Neural cell (in vitro differentiated cells): Measurements from ENCODE around the gene ABO. TPM values are rescaled to one million over a fixed set of nuclear protein-coding genes. Genes with fewer than 3 reads are reported as not detected.
"Not testable (repeated sequence)": the region's sequence is repeated elsewhere in the genome, so short reads cannot be mapped to it uniquely, and the experiment has no call there.

ENCODE experiments used
- H2AFZ ChIP-seq: fragments of 200-600, 300-800 bp; sonication (generic), shearing (Covaris generic); 2 replicates; pipeline ENCODE4 v1.6.0; 2014; ENCODE audit warnings: low read depth, mild to moderate bottlenecking, antibody characterized with exemption, low read length, moderate library complexity
- H3F3A ChIP-seq: fragments of 200-600 bp; shearing (Covaris generic); 2 replicates; pipeline ENCODE4 v1.6.1; 2016; ENCODE audit warnings: mild to moderate bottlenecking, moderate library complexity, mixed read lengths, antibody characterized with exemption, low read length; ENCODE audit not compliant: insufficient read depth, poor library complexity, severe bottlenecking
- H3K27ac ChIP-seq: fragments of 200-600, 300-800 bp; sonication (generic), shearing (Covaris generic); 2 replicates; pipeline ENCODE4 v1.5.1; 2014; ENCODE audit warnings: mild to moderate bottlenecking, low read length, moderate library complexity
- H3K27me3 ChIP-seq: fragments of 300-800, 200-600 bp; sonication (generic), shearing (Covaris generic); 2 replicates; pipeline ENCODE4 v1.6.0; 2014; ENCODE audit warnings: mild to moderate bottlenecking, low read depth, low read length, moderate library complexity; ENCODE audit not compliant: insufficient read depth
- H3K36me3 ChIP-seq: fragments of 300-800, 200-600 bp; sonication (generic), shearing (Covaris generic); 2 replicates; pipeline ENCODE4 v1.5.1; 2014; ENCODE audit warnings: mild to moderate bottlenecking, antibody characterized with exemption, low read length, moderate library complexity; ENCODE audit not compliant: insufficient read depth
- H3K4me2 ChIP-seq: fragments of 300-800, 200-600 bp; sonication (generic), shearing (Covaris generic); 2 replicates; pipeline ENCODE4 v1.6.0; 2014; ENCODE audit warnings: mild to moderate bottlenecking, low read length
- H3K4me3 ChIP-seq: fragments of 300-800, 200-600 bp; sonication (generic), shearing (Covaris generic); 2 replicates; pipeline ENCODE4 v1.5.1; 2014; ENCODE audit warnings: mild to moderate bottlenecking, low read length, moderate library complexity
- H3K79me2 ChIP-seq: fragments of 200-600 bp; shearing (Covaris generic); replicated peaks from 2 replicates; pipeline ENCODE4 v1.6.0; 2014; ENCODE audit warnings: mild to moderate bottlenecking, low read length, moderate library complexity; ENCODE audit not compliant: insufficient read depth
- H3K9ac ChIP-seq: fragments of 300-800, 200-600 bp; sonication (generic), shearing (Covaris generic); 2 replicates; pipeline ENCODE4 v1.6.1; 2016; ENCODE audit warnings: mild to moderate bottlenecking, low read length, mixed read lengths
- H3K9me2 ChIP-seq: fragments of 200-600 bp; shearing (Covaris generic); 2 replicates; pipeline ENCODE4 v1.6.1; 2016; ENCODE audit warnings: mild to moderate bottlenecking, low read length, mixed read lengths; ENCODE audit not compliant: insufficient read depth
- H3K9me3 ChIP-seq: fragments of 200-600, 300-800 bp; sonication (generic), shearing (Covaris generic); 2 replicates; pipeline ENCODE4 v1.6.1; 2016; ENCODE audit warnings: mild to moderate bottlenecking, mixed run types, low read length, moderate library complexity, mixed read lengths
- H4K20me1 ChIP-seq: fragments of 200-600 bp; shearing (Covaris generic); 2 replicates; pipeline ENCODE4 v1.6.1; 2016; ENCODE audit warnings: mild to moderate bottlenecking, mixed run types; ENCODE audit not compliant: insufficient read depth
- EP300 ChIP-seq: fragments of 450-650 bp; conservative IDR thresholded peaks from 2 replicates; pipeline ENCODE4 v1.6.1; 2014; ENCODE audit warnings: antibody characterized with exemption, mild to moderate bottlenecking, moderate library complexity; ENCODE audit not compliant: poor library complexity, severe bottlenecking
- EZH2 ChIP-seq: fragments of 200-600, 300-800 bp; shearing (Covaris generic), sonication (generic); IDR thresholded peaks from 2 replicates; pipeline ENCODE4 v1.6.1; 2014; ENCODE audit warnings: antibody characterized with exemption, low read length, borderline replicate concordance, mild to moderate bottlenecking; ENCODE audit not compliant: insufficient read depth, poor library complexity, severe bottlenecking
- MXI1 ChIP-seq: fragments of 450-650 bp; conservative IDR thresholded peaks from 2 replicates; pipeline ENCODE4 v1.6.1; 2014; ENCODE audit warnings: antibody characterized with exemption, mild to moderate bottlenecking; ENCODE audit not compliant: poor library complexity, severe bottlenecking
- POLR2AphosphoS5 ChIP-seq: IDR thresholded peaks from 2 replicates; pipeline ENCODE4 v1.6.1; 2012
- RAD21 ChIP-seq: fragments of 450-650 bp; conservative IDR thresholded peaks from 2 replicates; pipeline ENCODE4 v1.6.1; 2014; ENCODE audit warnings: antibody characterized with exemption, mild to moderate bottlenecking, moderate library complexity
- SMC3 ChIP-seq: fragments of 450-650 bp; conservative IDR thresholded peaks from 2 replicates; pipeline ENCODE4 v1.6.1; 2014; ENCODE audit warnings: antibody characterized with exemption, mild to moderate bottlenecking, moderate library complexity; ENCODE audit not compliant: poor library complexity
- TAF1 ChIP-seq: IDR thresholded peaks from 2 replicates; pipeline ENCODE4 v1.6.1; 2012; ENCODE audit warnings: low read depth
- polyA plus RNA-seq: library from polyadenylated mRNA; depleted of rRNA; stranded (reverse); fragments of >200 nt; gene quantifications from 2 replicates; pipeline ENCODE4 v1.2.3, GENCODE V29; 2014
- TF ChIP-seq, protein P1 (sequence below): IDR thresholded peaks from 2 replicates; pipeline ENCODE4 v1.6.1; 2012; ENCODE audit warnings: borderline replicate concordance
- TF ChIP-seq, protein P2 (sequence below): fragments of 450-650 bp; IDR thresholded peaks from 2 replicates; pipeline ENCODE4 v1.5.1; 2014; ENCODE audit warnings: antibody characterized with exemption, mild to moderate bottlenecking, moderate library complexity; ENCODE audit not compliant: poor library complexity, severe bottlenecking

Gene ABO
- polyA plus RNA-seq, 1 donor from 2014 or later, result not detected

GRCh38 chr9:133207021-133207531 is 67.9 kb downstream of the ABO start:
- H3F3A ChIP-seq, result no peaks in the 10 kb centered on the region
- H3K4me2 ChIP-seq, result no peak overlapping the region
- no peaks in the 10 kb centered on the region for H3K36me3 ChIP-seq
- no peaks in the 10 kb centered on the region for H4K20me1 ChIP-seq
- no peak overlapping the region for H2AFZ ChIP-seq
- H3K9me2 ChIP-seq, result no peaks in the 10 kb centered on the region
- no peak overlapping the region for H3K4me3 ChIP-seq
- H3K9ac ChIP-seq, result no peak overlapping the region
- TF ChIP-seq SMC3 (no peak), EP300 (no peak), POLR2AphosphoS5 (no peak)
- TF ChIP-seq, protein P1, sequence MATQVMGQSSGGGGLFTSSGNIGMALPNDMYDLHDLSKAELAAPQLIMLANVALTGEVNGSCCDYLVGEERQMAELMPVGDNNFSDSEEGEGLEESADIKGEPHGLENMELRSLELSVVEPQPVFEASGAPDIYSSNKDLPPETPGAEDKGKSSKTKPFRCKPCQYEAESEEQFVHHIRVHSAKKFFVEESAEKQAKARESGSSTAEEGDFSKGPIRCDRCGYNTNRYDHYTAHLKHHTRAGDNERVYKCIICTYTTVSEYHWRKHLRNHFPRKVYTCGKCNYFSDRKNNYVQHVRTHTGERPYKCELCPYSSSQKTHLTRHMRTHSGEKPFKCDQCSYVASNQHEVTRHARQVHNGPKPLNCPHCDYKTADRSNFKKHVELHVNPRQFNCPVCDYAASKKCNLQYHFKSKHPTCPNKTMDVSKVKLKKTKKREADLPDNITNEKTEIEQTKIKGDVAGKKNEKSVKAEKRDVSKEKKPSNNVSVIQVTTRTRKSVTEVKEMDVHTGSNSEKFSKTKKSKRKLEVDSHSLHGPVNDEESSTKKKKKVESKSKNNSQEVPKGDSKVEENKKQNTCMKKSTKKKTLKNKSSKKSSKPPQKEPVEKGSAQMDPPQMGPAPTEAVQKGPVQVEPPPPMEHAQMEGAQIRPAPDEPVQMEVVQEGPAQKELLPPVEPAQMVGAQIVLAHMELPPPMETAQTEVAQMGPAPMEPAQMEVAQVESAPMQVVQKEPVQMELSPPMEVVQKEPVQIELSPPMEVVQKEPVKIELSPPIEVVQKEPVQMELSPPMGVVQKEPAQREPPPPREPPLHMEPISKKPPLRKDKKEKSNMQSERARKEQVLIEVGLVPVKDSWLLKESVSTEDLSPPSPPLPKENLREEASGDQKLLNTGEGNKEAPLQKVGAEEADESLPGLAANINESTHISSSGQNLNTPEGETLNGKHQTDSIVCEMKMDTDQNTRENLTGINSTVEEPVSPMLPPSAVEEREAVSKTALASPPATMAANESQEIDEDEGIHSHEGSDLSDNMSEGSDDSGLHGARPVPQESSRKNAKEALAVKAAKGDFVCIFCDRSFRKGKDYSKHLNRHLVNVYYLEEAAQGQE, result no peak
- no peak overlapping the region for H3K27ac ChIP-seq
- no peaks in the 10 kb centered on the region for H3K79me2 ChIP-seq
- no peaks in the 10 kb centered on the region for H3K27me3 ChIP-seq
- H3K9me3 ChIP-seq, result no peaks in the 10 kb centered on the region

DNA sequence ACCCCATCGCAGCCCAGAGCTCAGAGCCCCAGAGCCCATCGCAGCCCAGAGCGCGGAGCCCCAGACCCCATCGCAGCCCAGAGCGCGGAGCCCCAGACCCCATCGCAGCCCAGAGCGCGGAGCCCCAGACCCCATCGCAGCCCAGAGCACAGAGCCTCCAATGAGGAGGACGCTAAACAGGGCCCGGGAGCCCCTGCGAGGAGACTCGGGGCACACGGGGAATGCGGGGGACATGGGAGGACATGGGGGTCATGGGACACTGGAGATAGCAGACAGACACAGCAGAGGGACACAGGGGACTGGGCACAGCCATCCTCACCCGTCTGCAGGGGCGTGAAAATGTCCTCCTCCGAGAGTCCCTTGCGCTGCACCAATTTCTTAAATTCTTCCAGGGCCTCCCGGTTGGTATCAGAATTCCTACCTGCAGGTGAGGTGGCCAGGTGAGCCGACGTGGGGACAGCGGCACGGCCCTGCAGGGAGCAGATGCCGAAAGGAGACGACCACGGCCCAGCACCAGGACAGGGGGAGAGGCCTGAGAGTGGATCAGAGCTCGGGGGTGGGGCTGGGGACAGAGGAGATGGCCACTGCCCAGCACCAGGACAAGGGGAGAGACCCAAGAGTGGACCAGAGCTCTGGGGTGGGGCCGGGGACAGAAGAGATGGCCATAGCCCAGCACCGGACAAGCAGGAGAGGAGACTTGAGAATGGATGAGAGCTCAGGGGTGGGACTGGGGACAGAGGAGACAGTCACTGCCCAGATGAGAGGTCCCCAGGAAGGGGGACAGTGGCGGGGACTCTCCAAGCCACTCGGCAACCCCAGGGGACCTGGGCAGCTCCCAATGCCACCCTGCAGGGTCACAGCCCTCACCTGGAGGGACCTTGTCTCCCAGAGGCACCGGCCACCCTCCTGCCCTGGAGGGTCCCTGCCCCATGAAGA is 68.7 kb downstream of the ABO start:
- Histone ChIP-seq H3K9me2 (no peaks in the 10 kb centered on the region), H3F3A (no peaks in the 10 kb centered on the region), H3K27ac (no peak overlapping the region), H3K4me3 (no peak overlapping the region), H3K36me3 (no peaks in the 10 kb centered on the region), H4K20me1 (no peaks in the 10 kb centered on the region), H2AFZ (no peak overlapping the region), H3K4me2 (no peak overlapping the region), H3K9me3 (no peaks in the 10 kb centered on the region), H3K79me2 (no peaks in the 10 kb centered on the region), H3K27me3 (no peaks in the 10 kb centered on the region), H3K9ac (no peak overlapping the region)
- TF ChIP-seq MXI1 (no peak), EZH2 (no peak), SMC3 (no peak), POLR2AphosphoS5 (no peak), TAF1 (no peak), RAD21 (no peak), EP300 (no peak)
- TF ChIP-seq, protein P2, sequence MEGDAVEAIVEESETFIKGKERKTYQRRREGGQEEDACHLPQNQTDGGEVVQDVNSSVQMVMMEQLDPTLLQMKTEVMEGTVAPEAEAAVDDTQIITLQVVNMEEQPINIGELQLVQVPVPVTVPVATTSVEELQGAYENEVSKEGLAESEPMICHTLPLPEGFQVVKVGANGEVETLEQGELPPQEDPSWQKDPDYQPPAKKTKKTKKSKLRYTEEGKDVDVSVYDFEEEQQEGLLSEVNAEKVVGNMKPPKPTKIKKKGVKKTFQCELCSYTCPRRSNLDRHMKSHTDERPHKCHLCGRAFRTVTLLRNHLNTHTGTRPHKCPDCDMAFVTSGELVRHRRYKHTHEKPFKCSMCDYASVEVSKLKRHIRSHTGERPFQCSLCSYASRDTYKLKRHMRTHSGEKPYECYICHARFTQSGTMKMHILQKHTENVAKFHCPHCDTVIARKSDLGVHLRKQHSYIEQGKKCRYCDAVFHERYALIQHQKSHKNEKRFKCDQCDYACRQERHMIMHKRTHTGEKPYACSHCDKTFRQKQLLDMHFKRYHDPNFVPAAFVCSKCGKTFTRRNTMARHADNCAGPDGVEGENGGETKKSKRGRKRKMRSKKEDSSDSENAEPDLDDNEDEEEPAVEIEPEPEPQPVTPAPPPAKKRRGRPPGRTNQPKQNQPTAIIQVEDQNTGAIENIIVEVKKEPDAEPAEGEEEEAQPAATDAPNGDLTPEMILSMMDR, result no peak
- TF ChIP-seq, protein P1, result no peak

GRCh38 chr9:133205481-133205887 is 69.5 kb downstream of the ABO start:
- not testable (repeated sequence) for H3F3A ChIP-seq, H3K4me3 ChIP-seq, H3K9me3 ChIP-seq, H3K9me2 ChIP-seq, H2AFZ ChIP-seq, H3K9ac ChIP-seq, H3K36me3 ChIP-seq, H3K27me3 ChIP-seq, H4K20me1 ChIP-seq, H3K27ac ChIP-seq, H3K4me2 ChIP-seq, H3K79me2 ChIP-seq
